Mammary epithelial cell (primary cell): Measurements from ENCODE around the gene CCDC169.

Source experiments
- EZH2 ChIP-seq: IDR thresholded peaks from 2 replicates; pipeline ENCODE4 v1.6.1; 2012; ENCODE audit warnings: low read length, inconsistent platforms, borderline replicate concordance
- TF ChIP-seq, protein P1 (sequence below), 2 donors: IDR thresholded peaks in 1 of 2; conservative IDR thresholded peaks in 1 of 2; 2 replicates each; pipeline ENCODE4 v1.5.1; 2011 to 2012; ENCODE audit warnings: inconsistent platforms in 2 of 2, low read length in 2 of 2, mild to moderate bottlenecking in 2 of 2, control low read depth in 1 of 2, low read depth in 1 of 2; ENCODE audit not compliant: insufficient read depth in 1 of 2; ENCODE audit errors: extremely low read depth in 1 of 2

GRCh38 chr13:36339600-36340155 lies 42.1 kb upstream of the CCDC169 start:
- TF ChIP-seq, protein P1, sequence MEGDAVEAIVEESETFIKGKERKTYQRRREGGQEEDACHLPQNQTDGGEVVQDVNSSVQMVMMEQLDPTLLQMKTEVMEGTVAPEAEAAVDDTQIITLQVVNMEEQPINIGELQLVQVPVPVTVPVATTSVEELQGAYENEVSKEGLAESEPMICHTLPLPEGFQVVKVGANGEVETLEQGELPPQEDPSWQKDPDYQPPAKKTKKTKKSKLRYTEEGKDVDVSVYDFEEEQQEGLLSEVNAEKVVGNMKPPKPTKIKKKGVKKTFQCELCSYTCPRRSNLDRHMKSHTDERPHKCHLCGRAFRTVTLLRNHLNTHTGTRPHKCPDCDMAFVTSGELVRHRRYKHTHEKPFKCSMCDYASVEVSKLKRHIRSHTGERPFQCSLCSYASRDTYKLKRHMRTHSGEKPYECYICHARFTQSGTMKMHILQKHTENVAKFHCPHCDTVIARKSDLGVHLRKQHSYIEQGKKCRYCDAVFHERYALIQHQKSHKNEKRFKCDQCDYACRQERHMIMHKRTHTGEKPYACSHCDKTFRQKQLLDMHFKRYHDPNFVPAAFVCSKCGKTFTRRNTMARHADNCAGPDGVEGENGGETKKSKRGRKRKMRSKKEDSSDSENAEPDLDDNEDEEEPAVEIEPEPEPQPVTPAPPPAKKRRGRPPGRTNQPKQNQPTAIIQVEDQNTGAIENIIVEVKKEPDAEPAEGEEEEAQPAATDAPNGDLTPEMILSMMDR (conservative IDR thresholded peaks at IDR 0.05 in 1 of 2, IDR thresholded peaks at IDR 0.05 in 1 of 2; ENCODE audit: extremely low read depth in 1 of 2, insufficient read depth in 1 of 2, low read depth in 1 of 2, low read length in 2 of 2), result no peak
- TF ChIP-seq EZH2, result no peak
